Fibroblast of skin of back (primary cell): ENCODE measurements around the gene GRIK3.
"Not testable (repeated sequence)": the region's sequence is repeated elsewhere in the genome, so short reads cannot be mapped to it uniquely, and the experiment has no call there.

Source experiments
- DNase-seq: peaks from one replicate; pipeline ENCODE4 v3.0.0-alpha.2; 2013

The GRIK3 gene

DNA sequence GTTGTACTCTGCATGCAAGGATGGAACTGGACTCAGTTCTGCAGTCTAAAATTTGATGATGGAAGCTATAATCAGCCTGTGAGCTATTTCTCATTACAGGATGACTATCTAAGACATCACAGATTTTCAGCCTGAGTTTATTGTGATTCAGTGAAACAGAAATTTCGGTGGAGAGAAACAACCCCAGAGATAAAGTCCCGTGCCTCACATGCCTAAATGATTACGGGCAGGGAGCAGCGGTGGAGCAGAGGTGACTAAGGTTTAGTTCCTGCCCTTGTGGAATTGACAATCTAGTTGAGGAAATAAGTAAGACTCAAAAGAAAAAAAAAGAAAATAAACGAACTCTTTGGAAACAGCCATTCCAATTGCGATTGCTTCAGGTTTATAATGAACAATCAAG is 96.9 kb downstream of the GRIK3 start:
- no peak for DNase-seq

DNA sequence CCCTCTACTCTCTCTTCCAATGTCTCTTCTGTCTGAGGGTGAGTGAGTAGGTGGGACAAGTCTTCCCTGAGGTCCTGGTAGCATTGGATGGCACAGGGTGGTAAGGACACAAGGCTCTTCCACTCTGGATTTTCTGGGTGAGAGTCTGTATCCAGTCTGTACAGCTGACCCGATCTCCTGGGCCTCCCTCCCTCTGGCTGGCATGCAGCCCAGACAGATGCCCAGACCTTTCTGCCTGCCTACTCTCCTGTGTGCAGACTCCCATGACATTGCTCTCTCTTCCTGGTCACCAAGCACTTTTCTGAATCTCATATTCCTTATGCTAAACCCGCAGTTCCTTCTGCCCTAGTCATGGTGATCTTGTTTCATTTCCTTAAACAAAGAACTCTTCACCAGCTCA is 100.3 kb downstream of the GRIK3 start:
- DNase-seq = no peak

DNA sequence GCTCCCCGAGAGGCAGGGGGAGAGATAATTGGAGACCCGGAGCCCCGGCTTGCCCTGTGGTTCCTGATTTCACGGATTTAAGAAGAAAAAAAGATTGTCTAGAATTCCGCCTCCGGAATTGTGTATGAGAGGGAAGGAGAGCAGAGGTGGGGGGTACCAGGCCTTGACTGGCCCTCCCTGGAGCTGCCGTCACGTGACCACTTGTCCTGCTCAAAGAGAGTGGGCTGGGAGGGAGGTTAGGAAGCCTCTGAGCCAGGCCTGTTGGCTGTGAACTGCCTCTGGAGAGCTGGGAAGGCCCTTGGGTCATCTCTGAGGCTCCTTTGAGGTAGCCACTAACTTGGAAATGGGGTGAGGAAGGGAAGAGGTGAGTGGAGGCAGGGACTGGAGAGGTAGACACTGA is 106.5 kb downstream of the GRIK3 start:
- no peak for DNase-seq

DNA sequence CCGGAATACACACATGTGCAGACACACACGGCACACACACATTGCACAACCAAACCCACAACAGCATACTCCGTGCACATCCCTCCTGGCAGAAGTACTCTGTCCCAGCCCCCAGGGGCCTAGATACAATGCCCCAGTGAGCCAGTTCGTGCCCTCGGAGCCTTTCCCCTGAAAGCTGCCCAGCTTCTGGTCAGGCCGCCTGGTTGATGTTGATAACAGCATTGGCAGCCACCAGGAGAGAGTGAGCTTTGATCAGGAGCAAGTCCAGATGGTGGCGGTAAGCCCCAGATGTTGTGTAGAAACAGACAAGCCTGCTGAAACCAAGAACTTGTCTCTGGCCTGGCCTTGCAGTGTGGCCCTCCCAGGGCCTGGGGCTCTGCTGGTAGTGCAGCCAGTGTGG is 109.1 kb downstream of the GRIK3 start:
- no peak for DNase-seq

DNA sequence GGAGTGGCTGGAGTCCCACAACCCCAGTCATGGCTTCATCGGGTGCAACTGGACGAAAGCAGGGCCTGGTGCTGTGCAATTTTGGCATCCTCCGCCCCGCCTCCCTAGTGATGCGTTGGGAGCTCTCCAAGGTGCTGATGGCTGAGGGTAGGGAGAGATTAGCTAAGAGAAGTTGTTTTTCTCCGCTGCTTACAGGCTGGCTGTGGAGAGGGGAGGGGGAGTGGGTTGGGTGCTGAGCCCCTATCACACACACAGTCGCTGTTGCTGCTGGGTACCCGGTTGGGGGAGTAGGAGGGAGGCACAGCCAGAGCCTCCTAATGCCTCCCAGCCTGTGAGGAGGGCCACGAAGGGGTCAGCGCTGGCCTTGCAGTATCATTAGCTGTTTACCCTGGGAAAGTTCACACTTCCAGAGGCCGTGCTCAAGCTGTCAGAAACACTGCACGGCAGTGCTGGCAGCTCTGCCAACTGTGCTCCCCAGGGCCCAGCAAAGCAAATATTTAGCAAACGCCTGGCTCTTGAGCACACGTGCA is 110.0 kb downstream of the GRIK3 start:
- peak; percentile 41 for DNase-seq

DNA sequence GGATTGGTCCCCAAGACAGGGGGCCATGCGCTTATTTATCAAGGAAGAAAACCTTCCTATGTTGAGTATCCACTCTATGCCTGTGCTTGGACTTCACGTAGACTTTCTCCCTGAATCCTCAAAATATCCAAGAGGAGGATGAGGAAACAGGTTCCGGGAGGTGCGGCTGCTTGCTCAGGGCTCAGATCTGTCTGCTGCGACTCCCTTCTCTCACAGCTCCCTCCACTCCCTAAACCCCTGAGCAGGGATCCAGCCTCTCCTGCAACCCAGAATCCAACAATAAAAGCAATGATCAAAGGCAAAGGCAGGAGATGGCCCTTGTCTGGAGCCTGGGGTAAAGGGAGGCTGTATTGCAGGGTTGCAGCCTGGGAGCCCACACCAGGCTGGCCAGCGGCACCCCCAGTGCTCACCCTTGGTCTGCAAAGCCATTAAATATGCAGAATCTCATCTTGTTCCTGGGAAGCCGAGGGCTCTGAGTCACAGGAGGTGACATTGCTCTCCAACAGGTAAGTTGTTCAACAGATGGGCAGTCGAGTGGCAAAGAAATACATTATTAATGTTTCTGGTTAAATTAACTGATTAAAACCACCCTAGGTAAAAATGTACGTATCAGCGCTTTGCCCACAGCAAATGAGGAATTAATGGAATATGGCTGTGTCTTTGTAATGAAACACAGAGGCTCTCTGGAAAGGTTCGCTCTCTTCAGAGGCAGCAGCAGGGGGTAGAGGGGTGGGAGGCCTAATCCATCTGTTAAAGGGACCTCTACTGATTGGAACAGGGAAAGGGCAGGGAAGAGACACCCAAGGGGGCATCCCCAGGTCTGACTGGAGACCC is 111.5 kb downstream of the GRIK3 start:
- DNase-seq = no peak

DNA sequence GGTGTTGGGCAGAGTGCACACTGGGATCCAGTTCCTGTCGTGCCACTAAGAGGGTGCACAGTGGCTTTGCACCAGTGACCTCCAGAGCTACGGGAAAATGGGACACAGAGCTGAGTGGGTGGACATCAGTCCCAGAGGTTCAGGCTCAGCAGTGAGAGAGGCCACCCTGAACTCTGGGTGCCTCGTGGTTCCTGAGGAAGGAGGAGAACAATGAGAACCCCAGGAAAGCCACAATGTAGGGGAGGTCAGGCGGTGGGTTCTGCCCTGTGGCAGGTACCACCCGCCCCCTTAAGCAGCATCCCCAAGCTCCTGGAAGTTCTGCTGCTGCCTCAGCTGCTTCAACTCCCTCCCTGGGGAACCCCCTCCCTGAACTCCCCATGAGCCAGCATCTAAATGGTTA is 112.2 kb downstream of the GRIK3 start:
- no peak for DNase-seq

DNA sequence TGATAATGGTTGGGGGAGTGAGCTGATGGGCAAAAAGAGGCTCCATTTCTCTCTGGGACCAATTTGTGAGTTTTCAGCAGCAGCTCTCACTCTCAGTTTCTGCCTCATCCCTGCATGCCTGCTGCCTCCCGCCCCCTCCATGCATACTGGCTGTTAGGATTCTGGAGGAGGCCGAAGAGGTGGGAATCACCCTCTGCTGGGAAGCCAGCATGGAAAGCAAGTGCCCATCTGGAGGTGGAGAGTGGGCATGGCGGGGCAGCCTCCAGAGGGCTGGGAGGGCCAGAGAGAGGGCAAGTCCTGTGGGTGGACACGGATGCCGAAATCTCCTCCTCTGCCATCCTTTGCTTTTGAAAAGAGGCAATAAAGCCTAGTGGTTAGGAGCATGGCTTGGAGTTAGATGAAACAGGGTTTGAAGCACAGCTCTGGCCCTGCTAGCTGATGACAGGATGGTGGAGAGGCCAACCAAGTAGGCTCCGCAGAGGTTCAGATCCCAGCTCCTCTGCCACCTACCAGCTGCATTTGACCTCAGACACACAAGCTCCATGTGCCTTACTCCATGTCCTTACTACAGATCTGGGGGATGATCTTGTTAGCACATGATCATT is 113.4 kb downstream of the GRIK3 start:
- no peak for DNase-seq

DNA sequence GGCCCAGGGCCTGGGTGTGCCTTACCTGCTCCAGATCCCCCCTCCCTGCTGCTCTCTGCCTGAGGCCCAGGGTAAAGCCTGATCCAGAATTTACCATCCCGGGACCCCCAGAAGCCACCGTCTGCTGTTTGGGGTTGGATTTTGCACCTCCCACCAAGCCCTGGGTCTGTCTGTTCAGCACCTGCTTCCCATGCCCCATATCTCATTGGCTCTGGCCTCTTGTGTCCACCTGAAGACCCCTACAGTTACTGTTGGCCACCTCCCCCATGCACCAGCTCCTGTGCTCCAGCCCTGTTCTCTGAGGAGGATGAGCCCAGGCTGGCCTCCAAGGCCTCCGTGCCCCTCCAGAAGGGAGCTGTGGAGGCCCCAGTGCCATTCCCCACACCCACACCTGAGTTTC is 113.9 kb downstream of the GRIK3 start:
- no peak for DNase-seq

DNA sequence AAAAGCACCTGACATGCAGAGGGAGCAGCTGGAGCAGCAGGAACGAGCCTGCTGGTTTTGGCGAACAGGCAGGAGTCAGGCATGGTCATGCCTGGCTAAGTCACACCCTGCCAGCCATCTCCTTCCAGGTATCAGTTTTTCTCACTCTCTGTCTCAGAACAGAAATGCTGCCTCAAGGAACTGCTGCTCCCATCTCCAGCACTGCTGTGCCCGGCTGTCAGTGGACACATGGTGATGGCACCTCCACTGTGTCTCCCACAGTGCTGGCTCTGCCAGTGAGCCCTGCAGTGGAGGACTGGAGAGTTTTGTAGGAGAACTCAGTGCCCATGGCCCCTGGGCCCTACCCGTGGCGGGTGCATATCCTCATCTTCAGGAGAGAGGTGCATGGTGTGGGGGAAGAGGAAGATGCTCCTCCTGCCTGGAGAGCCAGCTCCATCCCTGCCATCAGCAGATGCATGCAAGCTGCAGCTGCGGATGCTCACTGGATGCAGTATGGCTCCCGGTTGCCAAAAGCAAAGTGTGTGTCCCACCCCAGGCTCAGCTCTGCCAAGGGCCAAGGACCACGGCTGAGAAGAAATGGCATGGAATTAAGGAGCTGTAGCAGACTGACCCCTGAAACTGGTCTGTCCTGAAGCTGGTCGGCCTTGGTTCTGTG is 114.7 kb downstream of the GRIK3 start:
- no peak for DNase-seq

DNA sequence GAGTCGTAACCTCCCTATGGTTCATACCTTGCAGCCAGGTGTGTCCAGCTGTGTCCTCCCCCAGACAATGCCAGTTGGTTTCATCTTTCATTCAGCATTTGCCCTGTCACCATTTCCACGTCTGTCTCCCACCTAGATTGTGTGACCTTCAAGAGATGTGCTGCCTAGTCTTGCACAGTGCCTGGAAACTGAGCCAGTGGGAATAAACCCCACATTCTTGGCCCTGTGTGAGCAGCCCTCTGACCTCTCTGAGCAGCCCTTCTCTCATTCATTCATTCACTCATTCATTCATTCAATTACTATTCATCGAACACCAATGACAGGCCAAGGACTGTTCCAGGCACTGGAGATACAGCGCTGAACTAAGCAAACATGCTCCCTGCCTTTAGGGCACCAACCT is 115.7 kb downstream of the GRIK3 start:
- no peak for DNase-seq

DNA sequence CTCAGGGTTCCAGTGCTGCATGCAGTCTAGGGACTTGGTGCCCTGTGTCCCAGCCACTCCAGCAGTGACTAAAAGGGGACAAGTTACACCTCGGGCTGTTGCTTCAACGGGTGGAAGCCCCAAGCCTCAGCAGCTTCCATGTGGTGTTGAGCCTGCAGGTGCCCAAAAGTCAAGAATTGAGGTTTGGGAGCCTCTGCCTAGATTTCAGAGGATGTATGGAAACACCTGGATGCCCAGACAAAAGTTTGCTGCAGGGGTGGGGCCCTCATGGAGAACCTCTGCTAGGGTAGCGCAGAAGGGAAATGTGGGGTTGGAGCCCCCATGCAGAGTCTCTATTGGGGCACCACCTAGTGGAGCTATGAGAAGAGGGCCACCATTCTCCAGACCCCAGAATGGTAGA is 117.8 kb downstream of the GRIK3 start:
- DNase-seq = not testable (repeated sequence)

DNA sequence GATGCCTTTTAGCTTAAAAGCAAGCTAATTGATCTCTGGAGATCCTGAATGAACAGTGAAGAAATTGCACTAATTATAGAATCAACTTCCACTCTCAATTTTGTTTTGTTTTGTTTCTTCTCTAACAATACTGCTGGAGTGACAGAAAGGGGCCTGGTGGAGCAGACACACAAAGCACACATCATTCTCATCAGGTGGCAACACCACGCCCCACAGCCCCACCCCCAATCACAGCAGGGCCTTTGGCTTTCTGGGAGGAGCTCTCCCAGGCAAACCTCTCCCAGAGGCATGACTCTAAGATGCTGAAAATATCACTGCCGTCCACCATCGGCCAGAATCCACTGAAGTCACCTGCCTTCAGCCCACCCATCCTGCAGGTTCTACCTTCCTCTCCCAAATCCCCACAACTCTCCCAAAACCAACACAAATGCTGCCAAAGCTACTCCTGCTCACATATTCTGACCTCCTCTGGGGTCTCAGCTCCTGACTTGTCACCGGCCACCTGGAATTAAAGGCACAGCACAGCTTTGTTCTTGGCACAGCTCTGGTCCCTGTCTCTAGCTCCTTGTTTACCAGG is 120.7 kb downstream of the GRIK3 start:
- DNase-seq = no peak

DNA sequence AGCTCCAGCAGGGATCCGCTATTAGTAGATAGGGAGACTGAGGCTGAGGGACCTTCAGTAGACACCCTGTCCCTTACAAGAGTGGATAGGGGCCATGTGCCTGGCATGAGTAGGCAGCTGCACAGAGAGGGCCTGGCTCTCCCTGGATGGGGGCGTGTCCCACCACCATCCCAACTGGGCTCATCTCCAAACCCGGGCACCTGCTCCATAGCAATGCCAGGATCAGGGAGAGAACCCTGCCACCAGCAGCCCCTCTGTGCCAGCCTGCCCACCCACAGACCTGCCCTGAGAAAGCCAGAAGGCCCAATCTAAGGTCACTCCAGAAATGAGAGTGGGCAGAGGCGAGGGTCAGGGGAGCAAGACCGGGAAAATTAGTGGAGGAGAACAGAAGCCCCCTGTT is 121.3 kb downstream of the GRIK3 start:
- DNase-seq = no peak

DNA sequence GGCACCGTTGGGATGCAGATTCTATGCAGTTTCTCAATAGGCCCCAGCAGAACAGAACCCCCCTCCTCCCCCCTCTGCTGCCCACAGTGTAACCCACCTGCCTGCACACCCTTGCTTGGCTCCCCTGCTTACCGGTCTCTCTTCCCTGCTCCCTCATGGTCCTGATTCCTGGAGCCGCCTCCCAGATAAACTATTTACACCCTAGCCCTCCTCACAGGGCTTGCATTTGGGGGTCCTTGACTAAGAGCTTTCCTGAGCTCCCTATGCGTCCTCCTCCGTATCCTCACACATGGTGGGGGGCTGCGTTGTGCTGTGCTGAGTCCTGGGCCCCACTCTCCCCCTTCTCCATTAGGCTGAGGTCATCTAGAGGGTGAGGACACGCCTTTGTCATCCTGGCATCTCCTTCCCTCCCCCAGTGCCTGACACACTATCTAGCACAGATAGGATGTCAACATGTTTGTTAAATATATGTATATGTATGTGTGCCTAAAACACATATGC is 121.9 kb downstream of the GRIK3 start:
- no peak for DNase-seq

DNA sequence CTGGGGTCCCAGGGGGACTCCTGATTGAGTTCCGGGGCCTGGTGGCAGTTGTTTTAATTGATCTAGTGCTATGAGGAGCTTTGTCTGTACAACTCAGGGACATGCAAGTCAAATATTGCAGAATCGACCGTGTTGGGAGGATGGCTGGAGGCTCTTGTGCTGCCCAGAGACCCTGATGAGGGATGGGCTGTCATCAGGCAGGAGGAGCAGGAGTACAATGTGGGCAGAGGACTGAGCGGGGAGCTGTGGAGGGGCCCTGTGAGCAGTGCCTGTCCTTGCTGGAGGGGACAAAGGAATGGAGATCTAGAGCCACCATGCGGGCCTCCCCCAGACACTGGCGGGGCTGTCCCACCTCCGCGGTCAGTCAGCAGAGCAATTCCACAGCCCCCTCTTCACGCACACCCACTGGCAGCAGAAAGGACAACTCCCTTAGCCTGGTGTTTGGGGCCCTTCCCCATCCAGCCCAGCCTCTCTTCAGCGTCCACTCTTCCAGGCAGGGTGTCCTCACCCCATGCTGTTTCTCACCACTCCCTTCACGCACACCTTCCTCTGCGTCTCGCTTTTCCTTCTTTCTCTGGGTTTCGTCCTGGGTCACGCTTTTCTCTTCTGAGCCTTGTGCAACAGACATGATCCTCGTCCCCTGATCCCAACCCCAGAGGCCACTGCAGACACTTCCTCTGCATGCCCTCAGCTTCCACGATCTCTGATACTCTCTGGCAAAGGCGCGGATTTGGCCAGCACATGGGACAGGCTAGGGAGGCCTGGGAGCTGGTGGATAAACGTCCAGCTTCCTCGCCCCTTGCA is 122.6 kb downstream of the GRIK3 start:
- DNase-seq = no peak

DNA sequence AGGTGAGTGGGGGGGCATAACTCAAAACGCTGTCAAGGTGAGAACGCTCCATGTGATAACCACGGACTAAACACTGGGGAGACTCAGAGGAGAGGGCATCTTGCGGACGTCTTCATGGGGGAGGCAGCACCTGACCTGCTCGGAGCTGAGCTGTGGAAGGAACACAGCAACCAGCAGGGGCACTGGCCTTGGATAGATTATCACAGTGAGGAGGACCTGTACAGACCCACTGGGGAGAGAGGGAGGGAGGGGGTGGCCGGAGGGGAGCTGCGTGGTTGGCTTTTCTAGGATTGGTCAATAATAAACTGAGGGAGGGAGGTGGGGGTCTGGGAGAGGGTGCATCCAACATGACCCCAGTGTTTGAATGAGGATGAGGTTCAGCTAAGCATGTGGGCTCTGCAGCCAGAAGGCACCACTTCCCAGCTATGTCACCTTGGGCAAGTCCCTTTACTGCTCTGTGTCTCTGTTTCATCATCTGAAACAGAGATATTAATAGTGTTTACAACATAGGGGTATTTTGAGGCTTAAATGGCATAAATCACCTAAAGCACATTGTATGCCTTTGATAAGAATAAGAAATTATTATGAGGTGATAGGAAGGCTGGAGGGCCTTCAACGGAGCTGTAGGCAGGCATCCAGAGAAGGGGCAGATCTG is 123.3 kb downstream of the GRIK3 start:
- DNase-seq = no peak

DNA sequence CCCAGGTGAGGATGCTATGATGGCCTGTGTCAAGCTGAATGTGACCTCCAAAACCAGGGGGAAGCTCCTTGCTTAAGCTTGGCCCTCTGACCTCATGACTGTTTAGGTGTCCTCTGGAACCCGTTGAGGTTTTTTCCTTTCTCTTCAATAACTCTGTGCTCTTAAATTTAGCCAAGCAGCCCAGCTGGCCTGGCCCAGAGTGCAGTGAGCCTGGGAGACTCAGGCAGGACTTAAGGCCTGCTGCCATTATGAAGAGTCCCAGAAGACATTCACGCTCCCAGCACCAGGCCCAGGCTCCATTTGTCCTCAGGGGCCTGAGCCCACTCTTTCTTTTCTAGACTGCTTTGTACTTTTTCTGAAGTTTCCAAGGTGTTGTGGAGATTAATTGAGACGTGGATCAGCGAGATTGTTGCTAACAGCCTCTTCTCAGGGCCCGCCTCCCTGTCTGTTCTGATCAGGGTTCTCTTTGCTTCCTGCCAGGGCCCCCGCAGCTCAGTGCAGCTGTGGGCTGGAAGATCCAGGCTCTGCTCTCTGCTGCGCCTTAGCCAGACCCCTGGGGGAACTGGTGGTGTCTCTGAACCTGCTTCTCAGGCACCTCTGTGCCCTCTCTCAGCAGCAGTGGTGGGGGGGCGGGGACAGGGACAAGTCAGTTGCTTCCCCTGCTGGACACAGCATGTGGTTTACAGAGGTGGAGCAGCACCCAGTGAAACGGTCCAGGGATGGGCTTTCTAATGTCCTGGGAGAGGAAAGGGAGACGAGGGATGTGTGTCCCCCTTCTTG is 124.2 kb downstream of the GRIK3 start:
- no peak for DNase-seq

DNA sequence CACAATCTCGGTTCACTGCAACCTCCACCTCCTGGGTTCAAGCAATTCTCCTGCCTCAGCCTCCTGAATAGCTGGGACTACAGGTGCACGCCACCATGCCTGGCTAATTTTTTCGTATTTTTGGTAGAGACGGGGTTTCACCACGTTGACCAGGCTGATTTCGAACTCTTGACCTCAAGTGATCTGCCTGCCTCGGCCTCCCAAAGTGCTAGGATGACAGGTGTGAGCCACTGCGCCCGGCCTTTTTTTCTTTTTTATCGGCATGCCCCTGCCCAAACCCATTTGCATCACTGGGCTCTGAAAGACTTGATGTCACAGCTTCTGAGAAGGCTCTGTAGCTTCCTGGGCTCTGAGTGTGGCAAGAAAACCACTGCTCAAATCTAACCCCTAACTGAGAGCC is 125.0 kb downstream of the GRIK3 start:
- not testable (repeated sequence) for DNase-seq

DNA sequence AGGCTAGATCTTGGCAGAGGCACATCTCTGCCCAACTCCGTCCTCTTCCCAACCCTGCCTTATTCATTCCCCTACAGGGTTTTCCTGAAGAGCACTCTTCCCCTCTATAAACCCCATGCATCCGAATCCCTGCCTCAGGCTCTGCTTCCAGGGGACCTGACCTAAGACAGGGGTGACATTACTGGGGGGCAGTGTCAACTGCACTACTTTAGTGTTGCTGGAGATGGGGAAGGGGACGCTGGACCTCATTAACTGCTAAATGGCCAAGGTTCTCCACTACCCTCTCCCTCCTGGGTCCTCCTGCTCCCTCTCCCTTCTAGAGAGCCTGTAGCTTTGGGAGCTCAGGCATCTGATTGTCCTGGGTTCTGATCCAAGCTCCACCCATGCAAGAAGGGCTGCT is 126.2 kb downstream of the GRIK3 start:
- no peak for DNase-seq

DNA sequence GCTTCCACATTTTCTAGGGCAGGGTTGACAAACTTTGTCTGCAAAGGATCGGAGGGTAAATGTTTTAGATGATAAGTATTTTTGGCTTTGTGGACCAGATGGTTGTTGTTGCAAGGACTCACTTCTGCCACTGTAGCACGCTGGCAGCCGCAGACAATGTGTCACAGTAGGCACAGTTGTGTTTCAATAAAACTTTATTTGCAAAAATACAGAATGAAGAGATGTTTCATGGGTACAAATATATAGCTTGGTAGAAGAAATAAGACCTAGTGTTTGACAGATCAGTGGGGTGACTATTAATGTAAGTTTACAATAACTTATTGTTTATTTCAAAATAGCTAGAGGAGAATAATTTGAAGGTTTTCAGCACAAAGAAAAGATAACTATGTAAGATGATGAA is 127.8 kb downstream of the GRIK3 start:
- DNase-seq = no peak
